GM12801 (cell line): ENCODE data around the gene CACNA1H.

Experiments
- TF ChIP-seq, protein P1 (sequence below): IDR thresholded peaks from one replicate; pipeline ENCODE4 v1.5.1; 2011; ENCODE audit warnings: control low read depth; ENCODE audit not compliant: insufficient read length; ENCODE audit errors: extremely low read depth

CACNA1H gene

DNA sequence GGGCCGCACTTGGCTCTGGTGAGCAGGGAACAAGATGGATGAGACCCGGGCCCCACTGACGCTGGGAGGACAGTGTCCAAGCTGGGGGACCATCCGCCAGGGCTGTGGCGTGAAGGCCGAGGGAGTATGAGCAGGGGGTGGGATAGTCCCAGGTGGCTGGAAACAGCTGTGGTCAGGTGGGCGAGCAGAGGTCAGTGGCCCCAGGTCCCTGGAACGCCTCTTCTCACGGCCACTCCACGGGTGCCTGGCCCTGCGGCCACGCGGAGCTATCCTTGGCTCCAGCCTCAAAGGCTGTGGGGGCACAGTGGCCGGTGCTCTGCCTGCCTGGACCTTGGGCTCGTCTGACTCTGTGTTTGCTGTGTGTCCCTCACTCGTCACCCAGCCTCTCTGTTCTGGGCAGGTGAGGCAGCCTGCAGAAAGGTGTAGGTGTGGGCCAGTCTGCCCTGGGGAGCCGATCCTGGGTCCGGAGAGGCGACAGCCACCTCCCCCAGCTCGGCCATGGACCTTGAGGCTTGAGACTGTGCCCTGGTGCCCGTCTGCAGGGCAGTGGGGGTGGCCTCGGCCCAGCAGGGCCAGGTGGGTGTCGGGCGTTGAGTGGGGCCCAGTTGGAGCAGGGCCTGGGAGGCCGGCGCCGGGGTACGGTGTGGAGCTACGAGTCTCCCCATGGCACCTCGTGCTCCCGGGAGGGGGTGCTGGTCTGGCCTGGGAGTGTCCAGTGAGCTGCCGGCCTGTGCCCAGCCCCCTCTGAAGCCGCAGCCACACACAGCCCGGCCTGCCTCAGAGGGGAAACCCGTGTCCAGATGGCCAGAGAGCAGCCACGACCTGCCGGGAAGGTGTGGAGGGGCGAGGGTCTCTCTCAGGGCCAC is 10.0 kb downstream of the CACNA1H start:
- TF ChIP-seq, protein P1, sequence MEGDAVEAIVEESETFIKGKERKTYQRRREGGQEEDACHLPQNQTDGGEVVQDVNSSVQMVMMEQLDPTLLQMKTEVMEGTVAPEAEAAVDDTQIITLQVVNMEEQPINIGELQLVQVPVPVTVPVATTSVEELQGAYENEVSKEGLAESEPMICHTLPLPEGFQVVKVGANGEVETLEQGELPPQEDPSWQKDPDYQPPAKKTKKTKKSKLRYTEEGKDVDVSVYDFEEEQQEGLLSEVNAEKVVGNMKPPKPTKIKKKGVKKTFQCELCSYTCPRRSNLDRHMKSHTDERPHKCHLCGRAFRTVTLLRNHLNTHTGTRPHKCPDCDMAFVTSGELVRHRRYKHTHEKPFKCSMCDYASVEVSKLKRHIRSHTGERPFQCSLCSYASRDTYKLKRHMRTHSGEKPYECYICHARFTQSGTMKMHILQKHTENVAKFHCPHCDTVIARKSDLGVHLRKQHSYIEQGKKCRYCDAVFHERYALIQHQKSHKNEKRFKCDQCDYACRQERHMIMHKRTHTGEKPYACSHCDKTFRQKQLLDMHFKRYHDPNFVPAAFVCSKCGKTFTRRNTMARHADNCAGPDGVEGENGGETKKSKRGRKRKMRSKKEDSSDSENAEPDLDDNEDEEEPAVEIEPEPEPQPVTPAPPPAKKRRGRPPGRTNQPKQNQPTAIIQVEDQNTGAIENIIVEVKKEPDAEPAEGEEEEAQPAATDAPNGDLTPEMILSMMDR, result no peak

DNA sequence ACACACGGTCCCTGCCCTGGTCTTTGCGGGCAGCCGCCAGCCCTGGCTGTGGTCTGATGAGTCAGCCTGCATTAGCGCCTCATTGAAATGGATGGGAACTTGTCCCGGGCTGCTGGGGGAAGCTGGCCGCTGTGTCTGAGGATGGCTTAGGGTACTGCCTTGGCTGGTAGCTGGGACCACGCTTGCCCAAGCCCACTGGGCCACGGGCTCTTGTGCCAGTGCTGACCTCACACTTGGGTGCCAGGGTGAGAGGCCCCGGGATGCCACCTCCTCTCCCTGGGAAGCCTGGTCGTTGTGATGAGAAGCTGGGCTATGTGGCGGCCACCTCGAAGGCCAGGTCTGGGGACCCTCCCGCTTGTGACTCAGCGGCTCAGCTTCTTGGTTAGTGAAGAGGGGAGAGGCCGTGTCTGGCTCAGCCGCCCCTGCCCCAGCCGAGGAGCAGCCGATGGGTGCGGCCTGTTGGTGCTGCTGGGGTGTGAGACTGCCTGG is 10.7 kb downstream of the CACNA1H start:
- TF ChIP-seq, protein P1, result no peak

DNA sequence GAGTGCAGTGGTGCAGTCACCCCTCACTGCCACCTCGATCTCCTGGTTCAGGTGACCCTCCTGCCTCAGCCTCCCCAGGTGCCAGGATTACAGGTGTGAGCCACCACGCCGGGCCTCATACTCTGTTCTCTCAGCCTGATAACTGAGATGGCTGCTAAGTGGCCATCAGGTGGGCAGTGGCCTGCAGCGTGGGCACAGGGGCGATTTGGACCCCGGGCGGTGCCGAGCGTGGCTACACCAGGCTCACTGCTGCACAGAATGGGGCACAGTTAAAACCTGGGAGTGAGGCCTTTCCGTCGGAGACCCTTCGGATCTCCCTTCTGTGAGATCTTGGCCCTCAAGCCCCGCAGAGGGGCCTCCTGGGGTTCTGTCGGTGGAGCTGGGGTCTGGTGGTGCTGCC is 11.5 kb downstream of the CACNA1H start:
- TF ChIP-seq, protein P1, result no peak

DNA sequence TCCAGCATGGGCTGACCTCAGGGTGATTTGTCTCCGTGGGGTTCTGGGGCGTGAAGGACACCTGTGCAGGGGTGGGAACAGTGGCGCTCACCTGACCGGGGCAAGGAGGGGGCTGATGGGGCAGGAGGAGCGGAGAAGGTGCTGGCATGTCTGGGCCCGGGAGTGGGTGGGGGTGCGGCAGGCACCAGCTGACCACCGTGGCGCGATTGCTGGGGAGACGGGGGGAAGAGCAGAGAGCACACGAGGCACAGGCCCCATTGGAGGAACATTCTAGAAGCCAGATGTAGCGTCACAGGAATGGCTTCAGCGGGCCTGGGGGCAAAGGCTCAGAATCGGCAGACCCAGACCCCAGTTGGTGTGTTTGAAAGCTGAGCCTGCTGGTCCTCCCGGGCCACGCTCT is 12.1 kb downstream of the CACNA1H start:
- TF ChIP-seq, protein P1, result no peak

DNA sequence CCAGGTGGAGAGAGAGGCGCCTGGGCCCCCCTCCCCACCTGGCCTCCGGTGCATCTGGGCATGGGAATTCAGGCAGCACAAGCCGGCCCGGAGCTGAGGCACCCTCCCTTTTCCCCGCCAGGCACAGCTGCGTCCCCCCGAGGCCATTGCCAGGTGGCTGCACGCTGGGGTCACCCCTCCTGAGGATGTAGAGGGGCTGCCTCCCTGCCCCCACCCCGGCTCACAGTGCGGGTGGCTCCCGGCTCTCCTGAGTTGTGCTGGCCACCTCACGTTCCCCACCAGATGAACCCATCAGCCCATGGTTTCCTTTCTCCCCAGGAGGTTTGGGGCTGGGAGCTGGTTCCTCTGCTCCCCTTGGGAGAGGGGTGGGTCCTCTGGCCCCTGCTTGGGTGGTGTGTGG is 12.6 kb downstream of the CACNA1H start:
- TF ChIP-seq, protein P1, result no peak

DNA sequence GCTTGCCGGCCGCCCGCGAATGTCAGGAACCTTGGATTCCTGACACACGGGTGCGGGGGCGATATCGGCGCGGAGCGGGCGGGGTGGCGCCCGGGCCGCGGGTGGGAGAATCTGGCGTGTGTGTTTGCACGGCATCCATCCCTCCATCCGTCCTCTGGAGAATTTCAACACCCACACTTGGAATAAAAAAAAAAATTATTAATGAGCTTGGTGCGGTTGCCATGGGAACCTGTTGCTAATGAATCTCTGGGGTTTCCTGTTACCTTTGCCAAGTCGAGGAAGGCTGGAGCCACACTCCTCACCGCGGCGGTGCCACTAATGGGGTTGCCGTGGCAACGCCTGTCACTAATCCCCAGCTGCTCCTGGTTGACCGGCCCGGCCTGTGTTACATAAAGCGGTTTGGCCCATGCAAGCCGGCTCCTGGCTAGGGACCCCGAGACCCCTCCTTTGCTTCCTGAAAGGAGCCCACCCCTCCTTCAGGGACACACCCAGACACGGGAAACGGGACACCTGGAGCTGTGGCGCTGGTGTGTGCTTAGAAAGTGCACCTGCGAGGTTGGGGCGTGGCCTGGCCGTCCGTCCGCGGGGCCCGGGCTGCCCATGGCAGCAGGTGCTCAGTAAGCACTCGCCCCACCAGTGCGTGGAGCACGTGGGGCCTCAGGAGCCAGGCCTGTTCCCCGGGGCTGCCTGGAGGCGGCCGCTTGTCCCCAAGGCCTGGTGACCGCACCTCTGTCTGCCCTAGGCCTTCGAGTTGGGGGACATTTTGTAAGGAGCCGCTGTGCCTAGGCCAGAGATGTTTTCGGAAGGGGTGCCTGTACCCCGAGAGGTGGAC is 14.6 kb downstream of the CACNA1H start:
- TF ChIP-seq, protein P1, result no peak

DNA sequence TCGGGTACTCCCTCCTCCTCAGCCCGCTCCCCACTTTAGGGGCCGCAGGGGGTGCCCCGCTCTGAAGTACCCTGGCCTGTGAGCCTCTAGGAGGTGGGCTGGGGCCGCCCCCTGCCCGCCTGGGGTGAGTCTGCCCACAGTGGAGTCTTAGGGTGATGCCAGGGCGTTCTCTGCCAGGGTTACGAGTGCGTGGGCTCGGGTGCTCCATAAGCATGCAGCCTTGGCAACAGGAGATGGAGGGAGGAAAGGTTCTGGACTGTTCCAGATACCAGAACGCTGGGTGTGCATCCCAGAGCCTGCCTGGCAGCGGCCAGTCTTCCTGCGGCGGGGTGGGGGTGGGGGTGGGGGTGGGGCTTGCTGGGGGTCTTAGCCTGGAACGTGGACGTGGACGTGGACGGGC is 15.9 kb downstream of the CACNA1H start:
- TF ChIP-seq, protein P1, result no peak
